Naive thymus-derived CD4-positive, alpha-beta T cell (primary cell): ENCODE measurements around the gene PSMB7. TPM values are rescaled to one million over a fixed set of nuclear protein-coding genes. Genes with fewer than 3 reads are reported as not detected.
A peak's percentile ranks its signal among the peaks of the same experiment; 100 is the strongest.

ENCODE experiments used
- ATAC-seq: fragments of 150-1000 bp; cut with Tn5 transposase; 2 replicates; pipeline ENCODE4 v1.10.0; 2021; ENCODE audit warnings: mild to moderate bottlenecking, moderate library complexity
- CTCF ChIA-PET: fragments of 350-600 bp; sonication (Branson Sonifier 250); formaldehyde crosslinking; loops from one replicate; lab custom pipeline; 2021; ENCODE audit warnings: antibody characterized with exemption; lab: Charles Lee
- POLR2A ChIA-PET: fragments of 350-600 bp; sonication (Branson Sonifier 250); formaldehyde crosslinking; loops from one replicate; lab custom pipeline; 2021; ENCODE audit warnings: antibody characterized with exemption, inconsistent platforms; lab: Charles Lee
- DNase-seq, 9 donors: peaks; one replicate each; pipeline versions ENCODE4 v3.0.0 to v3.0.0-alpha.2; 2020 to 2022; ENCODE audit warnings: mixed read lengths in 1 of 9
- H3K27ac ChIP-seq: one replicate; pipeline ENCODE4 v1.7.0; 2013; ENCODE audit warnings: mild to moderate bottlenecking, low read depth, low read length, moderate library complexity
- H3K27me3 ChIP-seq, 2 donors: one replicate each; pipeline ENCODE4 v1.7.0; 2013; ENCODE audit warnings: low read length in 2 of 2, mild to moderate bottlenecking in 2 of 2, moderate library complexity in 2 of 2; ENCODE audit not compliant: control insufficient read depth in 2 of 2, insufficient read depth in 2 of 2
- H3K36me3 ChIP-seq, 3 experiments: 1 replicate in 2 of 3; 2 replicates in 1 of 3; pipeline ENCODE4 v1.7.0; 2013; ENCODE audit warnings: low read length in 3 of 3, mild to moderate bottlenecking in 3 of 3, moderate library complexity in 1 of 3; ENCODE audit not compliant: insufficient read depth in 3 of 3, control insufficient read depth in 2 of 3
- H3K4me1 ChIP-seq, 2 donors: one replicate each; pipeline ENCODE4 v1.7.0; 2013; ENCODE audit warnings: low read length in 2 of 2, mild to moderate bottlenecking in 2 of 2, moderate library complexity in 1 of 2; ENCODE audit not compliant: control insufficient read depth in 2 of 2, insufficient read depth in 2 of 2
- H3K4me3 ChIP-seq: 2 replicates; pipeline ENCODE4 v1.7.0; 2013; ENCODE audit warnings: mild to moderate bottlenecking, low read length
- H3K9me3 ChIP-seq, 3 experiments: 1 replicate in 2 of 3; 2 replicates in 1 of 3; pipeline ENCODE4 v1.7.0; 2013; ENCODE audit warnings: low read length in 3 of 3; ENCODE audit not compliant: control insufficient read depth in 2 of 3
- H3K27ac Mint-ChIP-seq, 9 donors: one replicate each; pipeline ENCODE4 v1.8.0; 2020 to 2022; ENCODE audit warnings: mixed read lengths in 9 of 9, mild to moderate bottlenecking in 8 of 9, moderate library complexity in 5 of 9, inconsistent platforms in 2 of 9
- H3K27me3 Mint-ChIP-seq, 5 donors: one replicate each; pipeline ENCODE4 v1.8.0; 2021 to 2022; ENCODE audit warnings: mixed read lengths in 5 of 5, mild to moderate bottlenecking in 1 of 5
- H3K36me3 Mint-ChIP-seq, 5 donors: one replicate each; pipeline ENCODE4 v1.8.0; 2020 to 2022; ENCODE audit warnings: mixed read lengths in 5 of 5, mild to moderate bottlenecking in 3 of 5, inconsistent platforms in 1 of 5
- H3K4me1 Mint-ChIP-seq, 7 donors: one replicate each; pipeline ENCODE4 v1.8.0; 2020 to 2022; ENCODE audit warnings: mixed read lengths in 7 of 7, mild to moderate bottlenecking in 3 of 7, inconsistent platforms in 1 of 7
- H3K4me3 Mint-ChIP-seq, 10 donors: one replicate each; pipeline ENCODE4 v1.8.0; 2020 to 2022; ENCODE audit warnings: mild to moderate bottlenecking in 10 of 10, mixed read lengths in 10 of 10, moderate library complexity in 6 of 10, inconsistent platforms in 2 of 10
- H3K9me3 Mint-ChIP-seq, 11 donors: one replicate each; pipeline ENCODE4 v1.8.0; 2020 to 2022; ENCODE audit warnings: mixed read lengths in 11 of 11, mild to moderate bottlenecking in 4 of 11, inconsistent platforms in 1 of 11, moderate library complexity in 1 of 11
- intact Hi-C, 2 donors: fragments of 100-400 bp; cut with micrococcal nuclease; formaldehyde crosslinking; loops; one replicate each; pipeline ENCODE4 v1.15.1; 2023
- polyA plus RNA-seq, 2 donors: library from polyadenylated mRNA; unstranded; fragments of 300-500 nt; fragmentation: Illumina TruSeq; gene quantifications; one replicate each; pipeline ENCODE4 v1.2.3, GENCODE V29; 2021
- total RNA-seq, 6 experiments: library from RNA in 5 of 6; stranded (reverse) in 5 of 6; gene quantifications; 1 replicate in 5 of 6; 2 replicates in 1 of 6; pipeline ENCODE4 v1.2.3 and lab custom pipeline; 2021 to 2026

The PSMB7 gene
- total and polyA plus RNA-seq, 7 experiments from 2014 or later, result 59.4 to 203 (median 73.9) TPM

- Mint-ChIP-seq H3K27me3 (no peaks in the 10 kb centered on the region), H3K4me3 (no peak overlapping the region), H3K9me3 (no peaks in the 10 kb centered on the region), H3K4me1 (peaks cover 33 to 79% (median 71%) of the 10 kb centered on the region in 7 donors), H3K36me3 (peaks cover 0 to 31% (median 5%) of the 10 kb centered on the region in 5 donors), H3K27ac (peak overlapping the region in 1 of 9 donors; percentile 21)
- Histone ChIP-seq H3K4me1 (no peaks in the 10 kb centered on the region), H3K36me3 (peaks cover 0 to 28% (median 0%) of the 10 kb centered on the region in 3 experiments), H3K9me3 (no peaks in the 10 kb centered on the region), H3K27ac (no peak overlapping the region), H3K4me3 (no peak overlapping the region), H3K27me3 (no peaks in the 10 kb centered on the region)
- intact Hi-C loops, result no loop called here
- ATAC-seq (peak; percentile 56), DNase-seq (no peak)
- ChIA-PET POLR2A (interaction anchor here (0.5 kb wide), 1 partner anchor 174 kb away, joined by 3 read pairs; no protein-coding TSS in a partner anchor), CTCF (interaction anchor here (1.2 kb wide), 1 partner anchor 144 kb away, joined by 3 read pairs; no protein-coding TSS in a partner anchor)
These were observed 22.3 kb downstream of the PSMB7 start for GRCh38 chr9:124392871-124393460.

GRCh38 chr9:124392254-124392870 lies 22.9 kb downstream of the PSMB7 start:
- no peak overlapping the region for H3K27ac ChIP-seq
- H3K27ac Mint-ChIP-seq, result no peak overlapping the region
- H3K36me3 ChIP-seq, result peaks cover 0 to 28% (median 0%) of the 10 kb centered on the region in 3 experiments
- ChIA-PET CTCF (interaction anchor here (1.2 kb wide), 1 partner anchor 145 kb away, joined by 3 read pairs; no protein-coding TSS in a partner anchor), POLR2A (no interaction called here)
- H3K36me3 Mint-ChIP-seq, result peaks cover 0 to 31% (median 5%) of the 10 kb centered on the region in 5 donors
- intact Hi-C loops, result no loop called here
- H3K27me3 Mint-ChIP-seq, result no peaks in the 10 kb centered on the region
- H3K4me1 ChIP-seq, result no peaks in the 10 kb centered on the region
- DNase-seq (no peak), ATAC-seq (peak; percentile 68)
- no peak overlapping the region for H3K4me3 Mint-ChIP-seq
- H3K9me3 ChIP-seq, result no peaks in the 10 kb centered on the region
- no peaks in the 10 kb centered on the region for H3K9me3 Mint-ChIP-seq
- no peaks in the 10 kb centered on the region for H3K27me3 ChIP-seq
- H3K4me1 Mint-ChIP-seq, result peaks cover 38 to 85% (median 77%) of the 10 kb centered on the region in 7 donors
- no peak overlapping the region for H3K4me3 ChIP-seq

- CTCF ChIA-PET, result interaction anchor here (1.1 to 1.3 kb wide), 2 partner anchors 20 to 28 kb away, joined by 3 to 6 read pairs; no protein-coding TSS in a partner anchor
- Mint-ChIP-seq H3K27ac (no peak overlapping the region), H3K36me3 (peaks cover 0 to 31% (median 4%) of the 10 kb centered on the region in 5 donors), H3K4me3 (peak overlapping the region in 1 of 10 donors; percentile 10), H3K27me3 (no peaks in the 10 kb centered on the region), H3K9me3 (no peaks in the 10 kb centered on the region), H3K4me1 (peaks cover 43 to 85% (median 82%) of the 10 kb centered on the region in 7 donors)
- ATAC-seq (no peak), DNase-seq (no peak)
- Histone ChIP-seq H3K9me3 (no peaks in the 10 kb centered on the region), H3K36me3 (peaks cover 0 to 14% (median 0%) of the 10 kb centered on the region in 3 experiments), H3K4me3 (no peak overlapping the region), H3K27me3 (no peaks in the 10 kb centered on the region), H3K4me1 (no peaks in the 10 kb centered on the region), H3K27ac (no peak overlapping the region)
- POLR2A ChIA-PET, result no interaction called here
- intact Hi-C loops, result no loop called here
These were observed 24.2 kb downstream of the PSMB7 start for GRCh38 chr9:124390794-124391658.

GRCh38 chr9:124389146-124389939 lies 25.9 kb downstream of the PSMB7 start:
- H3K4me3 ChIP-seq, result no peak overlapping the region
- ChIA-PET POLR2A (no interaction called here), CTCF (interaction anchor here (0.6 kb wide), 1 partner anchor 30 kb away, joined by 3 read pairs; no protein-coding TSS in a partner anchor)
- H3K27me3 ChIP-seq, result no peaks in the 10 kb centered on the region
- ATAC-seq (no peak), DNase-seq (no peak)
- Mint-ChIP-seq H3K9me3 (no peaks in the 10 kb centered on the region), H3K4me3 (peak overlapping the region in 2 of 10 donors; percentile 2 to 12), H3K36me3 (peaks cover 0 to 37% (median 4%) of the 10 kb centered on the region in 5 donors), H3K27me3 (no peaks in the 10 kb centered on the region), H3K27ac (peak overlapping the region in 6 of 9 donors; percentile 6 to 64 (median 38)), H3K4me1 (peaks cover 35 to 74% (median 70%) of the 10 kb centered on the region in 7 donors)
- no peak overlapping the region for H3K27ac ChIP-seq
- no peaks in the 10 kb centered on the region for H3K4me1 ChIP-seq
- intact Hi-C loops, result no loop called here
- H3K36me3 ChIP-seq, result peaks cover 0 to 20% (median 0%) of the 10 kb centered on the region in 3 experiments
- H3K9me3 ChIP-seq, result no peaks in the 10 kb centered on the region

- Mint-ChIP-seq H3K36me3 (peaks cover 1 to 39% (median 4%) of the 10 kb centered on the region in 5 donors), H3K27ac (peak overlapping the region in 1 of 9 donors; percentile 3), H3K4me1 (peaks cover 27 to 69% (median 61%) of the 10 kb centered on the region in 7 donors), H3K9me3 (peaks cover 0 to 1% (median 0%) of the 10 kb centered on the region in 11 donors), H3K27me3 (no peaks in the 10 kb centered on the region), H3K4me3 (no peak overlapping the region)
- peaks cover 0 to 22% (median 0%) of the 10 kb centered on the region in 3 experiments for H3K36me3 ChIP-seq
- ChIA-PET POLR2A (no interaction called here), CTCF (no interaction called here)
- intact Hi-C loops, result no loop called here
- H3K9me3 ChIP-seq, result no peaks in the 10 kb centered on the region
- H3K4me3 ChIP-seq, result no peak overlapping the region
- no peaks in the 10 kb centered on the region for H3K27me3 ChIP-seq
- H3K4me1 ChIP-seq, result no peaks in the 10 kb centered on the region
- DNase-seq (no peak), ATAC-seq (no peak)
- no peak overlapping the region for H3K27ac ChIP-seq
These were observed 26.8 kb downstream of the PSMB7 start for GRCh38 chr9:124388275-124389048.
